Epithelial cell of esophagus (primary cell): ENCODE data around the gene NOP16.
A peak's percentile ranks its signal among the peaks of the same experiment; 100 is the strongest.

Source experiments
- DNase-seq: peaks from one replicate; pipeline ENCODE4 v3.0.0; 2010; ENCODE audit warnings: low read depth
- H3K4me3 ChIP-seq: 2 replicates; pipeline ENCODE4 v1.5.1; 2011; ENCODE audit warnings: mild to moderate bottlenecking, low read length, control low read depth
- CTCF ChIP-seq: IDR thresholded peaks from 2 replicates; pipeline ENCODE4 v1.5.1; 2011; ENCODE audit warnings: low read depth, mild to moderate bottlenecking, low read length, control low read depth, inconsistent platforms; ENCODE audit not compliant: insufficient read depth; ENCODE audit errors: missing control alignments

Gene NOP16

GRCh38 chr5:176386491-176386890, 1.9 kb downstream of the NOP16 start:
- H3K4me3 ChIP-seq = peak overlapping the region; percentile 94
- no peak for DNase-seq
- no peak for TF ChIP-seq CTCF

GRCh38 chr5:176384991-176385390, 3.4 kb downstream of the NOP16 start:
- DNase-seq = no peak

GRCh38 chr5:176384366-176384930, 4.0 kb downstream of the NOP16 start:
- H3K4me3 ChIP-seq = no peak overlapping the region
- DNase-seq = no peak
- TF ChIP-seq CTCF = no peak

More at GRCh38 chr5:176384991-176385390, 3.4 kb downstream of the NOP16 start:
- no peak for TF ChIP-seq CTCF
- no peak overlapping the region for H3K4me3 ChIP-seq

- no peak overlapping the region for H3K4me3 ChIP-seq
- TF ChIP-seq CTCF = no peak
- no peak for DNase-seq
Observed at GRCh38 chr5:176383961-176384360, 4.4 kb downstream of the NOP16 start.

GRCh38 chr5:176383248-176383905, 5.0 kb downstream of the NOP16 start:
- no peak overlapping the region for H3K4me3 ChIP-seq
- TF ChIP-seq CTCF = no peak
- no peak for DNase-seq

GRCh38 chr5:176382721-176383120, 5.7 kb downstream of the NOP16 start:
- no peak for TF ChIP-seq CTCF
- no peak for DNase-seq
- H3K4me3 ChIP-seq = no peak overlapping the region

- H3K4me3 ChIP-seq = no peak overlapping the region
Observed at GRCh38 chr5:176381979-176382378, 6.4 kb downstream of the NOP16 start.

More at GRCh38 chr5:176381979-176382378, 6.4 kb downstream of the NOP16 start:
- TF ChIP-seq CTCF = no peak
- DNase-seq = no peak
